Neuronal stem cell (in vitro differentiated cells): Measurements from ENCODE around the gene FCHO2.

Source experiments
- DNase-seq: peaks from one replicate; pipeline ENCODE4 v3.0.0-alpha.2; 2013; ENCODE audit warnings: low spot score
- H2AFZ ChIP-seq: one replicate; pipeline ENCODE4 v1.6.1; 2013; ENCODE audit warnings: mild to moderate bottlenecking, low read length, inconsistent platforms
- H2AK5ac ChIP-seq: 2 replicates; pipeline ENCODE4 v1.6.1; 2013; ENCODE audit warnings: low read depth, mild to moderate bottlenecking, inconsistent platforms, low read length, moderate library complexity, mixed read lengths
- H2BK120ac ChIP-seq: 2 replicates; pipeline ENCODE4 v1.6.1; 2013; ENCODE audit warnings: low read depth, mild to moderate bottlenecking, inconsistent platforms, low read length, moderate library complexity, mixed read lengths
- H2BK12ac ChIP-seq: one replicate; pipeline ENCODE4 v1.6.1; 2013; ENCODE audit warnings: low read length, inconsistent platforms
- H2BK15ac ChIP-seq: 2 replicates; pipeline ENCODE4 v1.6.1; 2013; ENCODE audit warnings: mild to moderate bottlenecking, low read length, inconsistent platforms, mixed read lengths
- H2BK5ac ChIP-seq: one replicate; pipeline ENCODE4 v1.6.1; 2013; ENCODE audit warnings: inconsistent platforms, mild to moderate bottlenecking, low read length, moderate library complexity
- H3K14ac ChIP-seq: one replicate; pipeline ENCODE4 v1.6.1; 2013; ENCODE audit warnings: low read length, inconsistent platforms
- H3K18ac ChIP-seq: 2 replicates; pipeline ENCODE4 v1.6.1; 2013; ENCODE audit warnings: low read length, inconsistent platforms
- H3K23ac ChIP-seq: 2 replicates; pipeline ENCODE4 v1.6.1; 2013; ENCODE audit warnings: low read depth, mild to moderate bottlenecking, mixed read lengths, low read length, inconsistent platforms; ENCODE audit not compliant: poor library complexity
- H3K27ac ChIP-seq: replicated peaks from 3 replicates; pipeline ENCODE4 v1.5.1; 2013; ENCODE audit warnings: low read length, inconsistent platforms
- H3K27me3 ChIP-seq, 3 experiments: 2 replicates each; pipeline ENCODE4 v1.6.1; 2013; ENCODE audit warnings: low read length in 3 of 3, mild to moderate bottlenecking in 2 of 3, inconsistent platforms in 1 of 3, low read depth in 1 of 3, mixed read lengths in 1 of 3, moderate library complexity in 1 of 3; ENCODE audit not compliant: control insufficient read depth in 3 of 3, insufficient read depth in 3 of 3
- H3K36me3 ChIP-seq, 2 donors: replicated peaks in 1 of 2; 2 replicates each; pipeline ENCODE4 v1.6.1; 2013; ENCODE audit warnings: low read length in 2 of 2; ENCODE audit not compliant: control insufficient read depth in 2 of 2, insufficient read depth in 2 of 2
- H3K4ac ChIP-seq: 2 replicates; pipeline ENCODE4 v1.6.1; 2013; ENCODE audit warnings: inconsistent platforms, mild to moderate bottlenecking, low read length, moderate library complexity
- H3K4me1 ChIP-seq, 2 donors: 1 replicate in 1 of 2; 2 replicates in 1 of 2; pipeline ENCODE4 v1.6.1; 2013; ENCODE audit warnings: low read length in 2 of 2, low read depth in 1 of 2; ENCODE audit not compliant: control insufficient read depth in 2 of 2, insufficient read depth in 1 of 2
- H3K4me2 ChIP-seq: one replicate; pipeline ENCODE4 v1.6.1; 2013; ENCODE audit warnings: mild to moderate bottlenecking, low read length, inconsistent platforms; ENCODE audit not compliant: insufficient read depth, poor library complexity, severe bottlenecking
- H3K4me3 ChIP-seq, 2 donors: 2 replicates each; pipeline ENCODE4 v1.5.1; 2013; ENCODE audit warnings: low read length in 2 of 2, mild to moderate bottlenecking in 2 of 2, inconsistent platforms in 1 of 2, moderate library complexity in 1 of 2
- H3K79me1 ChIP-seq: one replicate; pipeline ENCODE4 v1.6.1; 2013; ENCODE audit warnings: low read depth, mild to moderate bottlenecking, inconsistent platforms, low read length, moderate library complexity
- H3K9ac ChIP-seq: one replicate; pipeline ENCODE4 v1.6.1; 2013; ENCODE audit warnings: mild to moderate bottlenecking, low read depth, low read length, inconsistent platforms; ENCODE audit not compliant: poor library complexity
- H3K9me3 ChIP-seq, 2 donors: replicated peaks in 1 of 2; 2 replicates each; pipeline versions ENCODE3 to v1.6.1; 2013; ENCODE audit warnings: low read length in 2 of 2, mild to moderate bottlenecking in 2 of 2, inconsistent platforms in 1 of 2, low read depth in 1 of 2, mixed read lengths in 1 of 2, moderate library complexity in 1 of 2; ENCODE audit not compliant: control insufficient read depth in 2 of 2, insufficient read depth in 1 of 2
- H4K8ac ChIP-seq: one replicate; pipeline ENCODE4 v1.6.1; 2013; ENCODE audit warnings: low read depth, mild to moderate bottlenecking, inconsistent platforms, low read length, moderate library complexity
- H4K91ac ChIP-seq: one replicate; pipeline ENCODE4 v1.6.1; 2013; ENCODE audit warnings: low read length, low read depth, mild to moderate bottlenecking, inconsistent platforms; ENCODE audit not compliant: poor library complexity
- WGBS, 2 donors: extraction: QIAGEN DNeasy Blood & Tissue Kit; methylation state at CpG; one replicate each; pipeline ENCODE4 v1.1.7; 2013; ENCODE audit warnings: missing lambda C conversion rate in 2 of 2, mixed read lengths in 1 of 2; ENCODE audit not compliant: insufficient read length in 2 of 2, insufficient replicate concordance in 1 of 2; ENCODE audit errors: extremely low coverage in 2 of 2; 5-methylcytosine and 5-hydroxymethylcytosine counted together

Gene FCHO2

GRCh38 chr5:73114044-73114688, 158.3 kb downstream of the FCHO2 start:
- Histone ChIP-seq H4K91ac (no peak overlapping the region), H3K27ac (no peak overlapping the region), H3K9me3 (peaks cover 0 to 4% of the 10 kb centered on the region in 2 donors), H3K9ac (no peak overlapping the region), H3K4me2 (no peak overlapping the region), H3K14ac (no peak overlapping the region), H3K18ac (no peak overlapping the region), H3K4me3 (no peak overlapping the region), H3K36me3 (no peaks in the 10 kb centered on the region), H2AK5ac (no peak overlapping the region), H2BK5ac (no peak overlapping the region), H3K27me3 (peaks cover 0 to 76% (median 11%) of the 10 kb centered on the region in 3 experiments), H3K23ac (no peak overlapping the region), H3K4me1 (no peaks in the 10 kb centered on the region), H4K8ac (no peak overlapping the region), H3K4ac (no peak overlapping the region), H2AFZ (no peak overlapping the region), H2BK15ac (no peak overlapping the region), H2BK12ac (no peak overlapping the region), H2BK120ac (no peak overlapping the region), H3K79me1 (no peaks in the 10 kb centered on the region)
- no CpG with 5 or more reads among the region's 3 CpGs for WGBS, 2 donors
- no peak for DNase-seq

- no peak overlapping the region for H2BK15ac ChIP-seq
- H3K27ac ChIP-seq = no peak overlapping the region
- H3K4me2 ChIP-seq = no peak overlapping the region
- H2BK12ac ChIP-seq = no peak overlapping the region
- peaks cover 0 to 1% of the 10 kb centered on the region in 2 donors for H3K4me1 ChIP-seq
- H3K79me1 ChIP-seq = no peaks in the 10 kb centered on the region
- no peak overlapping the region for H3K4me3 ChIP-seq
- no peak overlapping the region for H4K91ac ChIP-seq
- no peak overlapping the region for H3K14ac ChIP-seq
- H3K23ac ChIP-seq = no peak overlapping the region
- H3K9me3 ChIP-seq = peaks cover 0 to 4% of the 10 kb centered on the region in 2 donors
- no peak overlapping the region for H3K4ac ChIP-seq
- H3K36me3 ChIP-seq = no peaks in the 10 kb centered on the region
- no peak overlapping the region for H2BK5ac ChIP-seq
- no peak overlapping the region for H4K8ac ChIP-seq
- no peak overlapping the region for H2BK120ac ChIP-seq
- no peak overlapping the region for H3K18ac ChIP-seq
- peaks cover 9 to 85% (median 25%) of the 10 kb centered on the region in 3 experiments for H3K27me3 ChIP-seq
- DNase-seq = no peak
- no CpG with 5 or more reads among the region's 4 CpGs for WGBS, 2 donors
- no peak overlapping the region for H2AFZ ChIP-seq
- H2AK5ac ChIP-seq = no peak overlapping the region
- H3K9ac ChIP-seq = no peak overlapping the region
Observed at GRCh38 chr5:73115399-73116051, 159.7 kb downstream of the FCHO2 start.

GRCh38 chr5:73116506-73116905, 160.7 kb downstream of the FCHO2 start:
- Histone ChIP-seq H3K4me3 (no peak overlapping the region), H3K18ac (no peak overlapping the region), H3K14ac (no peak overlapping the region), H3K4me1 (peaks cover 0 to 6% of the 10 kb centered on the region in 2 donors), H3K36me3 (no peaks in the 10 kb centered on the region), H3K9ac (no peak overlapping the region), H2AK5ac (no peak overlapping the region), H3K27ac (no peak overlapping the region), H4K8ac (no peak overlapping the region), H3K27me3 (peaks cover 15 to 92% (median 33%) of the 10 kb centered on the region in 3 experiments), H3K23ac (no peak overlapping the region), H2BK12ac (no peak overlapping the region), H3K9me3 (peaks cover 0 to 4% of the 10 kb centered on the region in 2 donors), H2AFZ (no peak overlapping the region), H4K91ac (no peak overlapping the region), H3K4ac (no peak overlapping the region), H2BK15ac (no peak overlapping the region), H2BK5ac (no peak overlapping the region), H3K4me2 (no peak overlapping the region), H3K79me1 (no peaks in the 10 kb centered on the region), H2BK120ac (no peak overlapping the region)
- DNase-seq = no peak
- no CpG with 5 or more reads among the region's 2 CpGs for WGBS, 2 donors

GRCh38 chr5:73117088-73117740, 161.4 kb downstream of the FCHO2 start:
- H3K27ac ChIP-seq = no peak overlapping the region
- H4K8ac ChIP-seq = no peak overlapping the region
- H3K9me3 ChIP-seq = peaks cover 2 to 4% of the 10 kb centered on the region in 2 donors
- H2AFZ ChIP-seq = no peak overlapping the region
- no peak overlapping the region for H2BK15ac ChIP-seq
- no peak overlapping the region for H3K23ac ChIP-seq
- no peaks in the 10 kb centered on the region for H3K79me1 ChIP-seq
- H4K91ac ChIP-seq = no peak overlapping the region
- no peak overlapping the region for H3K14ac ChIP-seq
- H3K27me3 ChIP-seq = peaks cover 15 to 94% (median 40%) of the 10 kb centered on the region in 3 experiments
- no peak overlapping the region for H3K18ac ChIP-seq
- no peak overlapping the region for H3K4me2 ChIP-seq
- no peak overlapping the region for H2AK5ac ChIP-seq
- no peak overlapping the region for H2BK12ac ChIP-seq
- peaks cover 0 to 6% of the 10 kb centered on the region in 2 donors for H3K4me1 ChIP-seq
- DNase-seq = no peak
- no peak overlapping the region for H3K4ac ChIP-seq
- no CpG with 5 or more reads among the region's 3 CpGs for WGBS, 2 donors
- no peak overlapping the region for H2BK5ac ChIP-seq
- no peak overlapping the region for H3K9ac ChIP-seq
- no peak overlapping the region for H2BK120ac ChIP-seq
- no peak overlapping the region for H3K4me3 ChIP-seq
- no peaks in the 10 kb centered on the region for H3K36me3 ChIP-seq
